WTC11 (cell line): Measurements from ENCODE around the gene POLR3GL. TPM values are rescaled to one million over a fixed set of nuclear protein-coding genes. Genes with fewer than 3 reads are reported as not detected.

Experiments
- ATAC-seq: fragments of 200-7000 bp; cut with Tn5 transposase; 2 replicates; pipeline ENCODE4 v1.10.0; 2021; ENCODE audit warnings: mild to moderate bottlenecking, moderate library complexity
- CTCF ChIA-PET: fragments of 300-600 bp; sonication (Branson Sonifier 250); formaldehyde crosslinking; loops from one replicate; lab custom pipeline; 2021; ENCODE audit warnings: antibody characterized with exemption; lab: Charles Lee
- POLR2A ChIA-PET: fragments of 350-600 bp; sonication (Branson Sonifier 250); formaldehyde crosslinking; loops from one replicate; lab custom pipeline; 2021; ENCODE audit warnings: antibody characterized with exemption; lab: Charles Lee
- DNase-seq: peaks from one replicate; pipeline ENCODE4 v3.0.0; 2021; ENCODE audit warnings: low spot score
- H3K27ac Mint-ChIP-seq: 2 replicates; pipeline ENCODE4 v1.8.0; 2021; ENCODE audit warnings: mixed read lengths
- H3K27me3 Mint-ChIP-seq: 2 replicates; pipeline ENCODE4 v1.8.0; 2021; ENCODE audit warnings: low read depth, mild to moderate bottlenecking, moderate library complexity, mixed read lengths
- H3K36me3 Mint-ChIP-seq: 2 replicates; pipeline ENCODE4 v1.8.0; 2021; ENCODE audit warnings: mixed read lengths
- H3K4me1 Mint-ChIP-seq: 2 replicates; pipeline ENCODE4 v1.8.0; 2022; ENCODE audit warnings: mixed read lengths
- H3K4me3 Mint-ChIP-seq: 2 replicates; pipeline ENCODE4 v1.8.0; 2021; ENCODE audit warnings: mild to moderate bottlenecking, moderate library complexity, mixed read lengths
- H3K9me3 Mint-ChIP-seq: 2 replicates; pipeline ENCODE4 v1.8.0; 2021; ENCODE audit warnings: mixed read lengths
- ETV6 ChIP-seq: sonication (generic); formaldehyde crosslinking; IDR thresholded peaks from 2 replicates; pipeline ENCODE4 v1.8.1; 2022; ENCODE audit warnings: mild to moderate bottlenecking, missing genetic modification reagents
- FOXP1 ChIP-seq: sonication (generic); formaldehyde crosslinking; IDR thresholded peaks from 2 replicates; pipeline ENCODE4 v1.8.0; 2022; ENCODE audit warnings: missing genetic modification reagents, mild to moderate bottlenecking, moderate library complexity, borderline replicate concordance
- NFE2L1 ChIP-seq: sonication (generic); formaldehyde crosslinking; IDR thresholded peaks from 2 replicates; pipeline ENCODE4 v1.8.1; 2023; ENCODE audit warnings: missing genetic modification reagents
- NR2C2 ChIP-seq: sonication (generic); formaldehyde crosslinking; IDR thresholded peaks from 2 replicates; pipeline ENCODE4 v1.8.0; 2022; ENCODE audit warnings: mild to moderate bottlenecking, missing genetic modification reagents
- SP1 ChIP-seq: sonication (generic); formaldehyde crosslinking; conservative IDR thresholded peaks from 2 replicates; pipeline ENCODE4 v1.8.1; 2022; ENCODE audit warnings: missing genetic modification reagents
- total RNA-seq: library from RNA; stranded (reverse); gene quantifications from 3 replicates; pipeline ENCODE4 v1.2.3, GENCODE V29; 2021
- TF ChIP-seq, protein P1 (sequence below): sonication (generic); formaldehyde crosslinking; IDR thresholded peaks from 2 replicates; pipeline ENCODE4 v1.8.1; 2023; ENCODE audit warnings: mild to moderate bottlenecking, missing genetic modification reagents
- TF ChIP-seq, protein P2 (sequence below): sonication (generic); formaldehyde crosslinking; IDR thresholded peaks from 2 replicates; pipeline ENCODE4 v1.8.1; 2023; ENCODE audit warnings: mild to moderate bottlenecking, missing genetic modification reagents, moderate library complexity
- TF ChIP-seq, protein P3 (sequence below): fragments of 250-450 bp; sonication (Bioruptor Pico); IDR thresholded peaks from 2 replicates; pipeline ENCODE4 v1.9.0; 2021; ENCODE audit warnings: mild to moderate bottlenecking
- TF ChIP-seq, protein P4 (sequence below): sonication (generic); formaldehyde crosslinking; conservative IDR thresholded peaks from 2 replicates; pipeline ENCODE4 v1.8.1; 2023; ENCODE audit warnings: mild to moderate bottlenecking, low read depth, missing genetic modification reagents, moderate library complexity
- TF ChIP-seq, protein P5 (sequence below): sonication (generic); formaldehyde crosslinking; IDR thresholded peaks from 2 replicates; pipeline ENCODE4 v1.8.0; 2023; ENCODE audit warnings: missing genetic modification reagents, mild to moderate bottlenecking, borderline replicate concordance
- TF ChIP-seq, protein P6 (sequence below): sonication (generic); formaldehyde crosslinking; IDR thresholded peaks from 2 replicates; pipeline ENCODE4 v1.8.0; 2022; ENCODE audit warnings: mild to moderate bottlenecking, missing genetic modification reagents

Gene POLR3GL
- total RNA-seq, 1 experiment from 2014 or later: 3.8 TPM

GRCh38 chr1:145918144-145918991, 46.1 kb upstream of the POLR3GL start, which contains the start of gene PEX11B:
TSS of gene PEX11B (minus strand) at chr1:145918717. CDS start at chr1:145918688, 29 bp downstream.
- peaks cover 19% of the 10 kb centered on the region for H3K4me1 Mint-ChIP-seq
- peak within 1 kb of the TSS; percentile 86 for H3K4me3 Mint-ChIP-seq
- H3K9me3 Mint-ChIP-seq: no peaks in the 10 kb centered on the region
- H3K36me3 Mint-ChIP-seq: peaks cover 5% of the 10 kb centered on the region; the same call in 1 of the 2 replicates
- DNase-seq (peak; percentile 87), ATAC-seq (peak; percentile 89)
- ChIA-PET CTCF (interaction anchor here (1.0 to 3.0 kb wide), 11 partner anchors 9 to 73 kb away, joined by 3 to 17 read pairs (median 4); partner anchors contain the start of genes ITGA10, LIX1L, NUDT17 and RBM8A), POLR2A (interaction anchor here (0.5 to 1.2 kb wide), 4 partner anchors 9 to 67 kb away, joined by 3 to 10 read pairs (median 4); partner anchors contain the start of gene RBM8A)
- TF ChIP-seq, protein P1, sequence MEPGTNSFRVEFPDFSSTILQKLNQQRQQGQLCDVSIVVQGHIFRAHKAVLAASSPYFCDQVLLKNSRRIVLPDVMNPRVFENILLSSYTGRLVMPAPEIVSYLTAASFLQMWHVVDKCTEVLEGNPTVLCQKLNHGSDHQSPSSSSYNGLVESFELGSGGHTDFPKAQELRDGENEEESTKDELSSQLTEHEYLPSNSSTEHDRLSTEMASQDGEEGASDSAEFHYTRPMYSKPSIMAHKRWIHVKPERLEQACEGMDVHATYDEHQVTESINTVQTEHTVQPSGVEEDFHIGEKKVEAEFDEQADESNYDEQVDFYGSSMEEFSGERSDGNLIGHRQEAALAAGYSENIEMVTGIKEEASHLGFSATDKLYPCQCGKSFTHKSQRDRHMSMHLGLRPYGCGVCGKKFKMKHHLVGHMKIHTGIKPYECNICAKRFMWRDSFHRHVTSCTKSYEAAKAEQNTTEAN: 0 out of 2 replicates have a peak, but pooled peaks have one; percentile 41
- TF ChIP-seq, protein P2, sequence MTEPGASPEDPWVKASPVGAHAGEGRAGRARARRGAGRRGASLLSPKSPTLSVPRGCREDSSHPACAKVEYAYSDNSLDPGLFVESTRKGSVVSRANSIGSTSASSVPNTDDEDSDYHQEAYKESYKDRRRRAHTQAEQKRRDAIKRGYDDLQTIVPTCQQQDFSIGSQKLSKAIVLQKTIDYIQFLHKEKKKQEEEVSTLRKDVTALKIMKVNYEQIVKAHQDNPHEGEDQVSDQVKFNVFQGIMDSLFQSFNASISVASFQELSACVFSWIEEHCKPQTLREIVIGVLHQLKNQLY: no peak
- TF ChIP-seq, protein P3, sequence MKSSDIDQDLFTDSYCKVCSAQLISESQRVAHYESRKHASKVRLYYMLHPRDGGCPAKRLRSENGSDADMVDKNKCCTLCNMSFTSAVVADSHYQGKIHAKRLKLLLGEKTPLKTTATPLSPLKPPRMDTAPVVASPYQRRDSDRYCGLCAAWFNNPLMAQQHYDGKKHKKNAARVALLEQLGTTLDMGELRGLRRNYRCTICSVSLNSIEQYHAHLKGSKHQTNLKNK (CRISPR knock-in tag): no peak
- no peak for TF ChIP-seq ETV6 (CRISPR knock-in tag)
- TF ChIP-seq, protein P4, sequence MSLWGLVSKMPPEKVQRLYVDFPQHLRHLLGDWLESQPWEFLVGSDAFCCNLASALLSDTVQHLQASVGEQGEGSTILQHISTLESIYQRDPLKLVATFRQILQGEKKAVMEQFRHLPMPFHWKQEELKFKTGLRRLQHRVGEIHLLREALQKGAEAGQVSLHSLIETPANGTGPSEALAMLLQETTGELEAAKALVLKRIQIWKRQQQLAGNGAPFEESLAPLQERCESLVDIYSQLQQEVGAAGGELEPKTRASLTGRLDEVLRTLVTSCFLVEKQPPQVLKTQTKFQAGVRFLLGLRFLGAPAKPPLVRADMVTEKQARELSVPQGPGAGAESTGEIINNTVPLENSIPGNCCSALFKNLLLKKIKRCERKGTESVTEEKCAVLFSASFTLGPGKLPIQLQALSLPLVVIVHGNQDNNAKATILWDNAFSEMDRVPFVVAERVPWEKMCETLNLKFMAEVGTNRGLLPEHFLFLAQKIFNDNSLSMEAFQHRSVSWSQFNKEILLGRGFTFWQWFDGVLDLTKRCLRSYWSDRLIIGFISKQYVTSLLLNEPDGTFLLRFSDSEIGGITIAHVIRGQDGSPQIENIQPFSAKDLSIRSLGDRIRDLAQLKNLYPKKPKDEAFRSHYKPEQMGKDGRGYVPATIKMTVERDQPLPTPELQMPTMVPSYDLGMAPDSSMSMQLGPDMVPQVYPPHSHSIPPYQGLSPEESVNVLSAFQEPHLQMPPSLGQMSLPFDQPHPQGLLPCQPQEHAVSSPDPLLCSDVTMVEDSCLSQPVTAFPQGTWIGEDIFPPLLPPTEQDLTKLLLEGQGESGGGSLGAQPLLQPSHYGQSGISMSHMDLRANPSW (CRISPR knock-in tag): no peak
- TF ChIP-seq FOXP1 (CRISPR knock-in tag): 0 out of 2 replicates have a peak, but pooled peaks have one; percentile 65
- TF ChIP-seq, protein P5, sequence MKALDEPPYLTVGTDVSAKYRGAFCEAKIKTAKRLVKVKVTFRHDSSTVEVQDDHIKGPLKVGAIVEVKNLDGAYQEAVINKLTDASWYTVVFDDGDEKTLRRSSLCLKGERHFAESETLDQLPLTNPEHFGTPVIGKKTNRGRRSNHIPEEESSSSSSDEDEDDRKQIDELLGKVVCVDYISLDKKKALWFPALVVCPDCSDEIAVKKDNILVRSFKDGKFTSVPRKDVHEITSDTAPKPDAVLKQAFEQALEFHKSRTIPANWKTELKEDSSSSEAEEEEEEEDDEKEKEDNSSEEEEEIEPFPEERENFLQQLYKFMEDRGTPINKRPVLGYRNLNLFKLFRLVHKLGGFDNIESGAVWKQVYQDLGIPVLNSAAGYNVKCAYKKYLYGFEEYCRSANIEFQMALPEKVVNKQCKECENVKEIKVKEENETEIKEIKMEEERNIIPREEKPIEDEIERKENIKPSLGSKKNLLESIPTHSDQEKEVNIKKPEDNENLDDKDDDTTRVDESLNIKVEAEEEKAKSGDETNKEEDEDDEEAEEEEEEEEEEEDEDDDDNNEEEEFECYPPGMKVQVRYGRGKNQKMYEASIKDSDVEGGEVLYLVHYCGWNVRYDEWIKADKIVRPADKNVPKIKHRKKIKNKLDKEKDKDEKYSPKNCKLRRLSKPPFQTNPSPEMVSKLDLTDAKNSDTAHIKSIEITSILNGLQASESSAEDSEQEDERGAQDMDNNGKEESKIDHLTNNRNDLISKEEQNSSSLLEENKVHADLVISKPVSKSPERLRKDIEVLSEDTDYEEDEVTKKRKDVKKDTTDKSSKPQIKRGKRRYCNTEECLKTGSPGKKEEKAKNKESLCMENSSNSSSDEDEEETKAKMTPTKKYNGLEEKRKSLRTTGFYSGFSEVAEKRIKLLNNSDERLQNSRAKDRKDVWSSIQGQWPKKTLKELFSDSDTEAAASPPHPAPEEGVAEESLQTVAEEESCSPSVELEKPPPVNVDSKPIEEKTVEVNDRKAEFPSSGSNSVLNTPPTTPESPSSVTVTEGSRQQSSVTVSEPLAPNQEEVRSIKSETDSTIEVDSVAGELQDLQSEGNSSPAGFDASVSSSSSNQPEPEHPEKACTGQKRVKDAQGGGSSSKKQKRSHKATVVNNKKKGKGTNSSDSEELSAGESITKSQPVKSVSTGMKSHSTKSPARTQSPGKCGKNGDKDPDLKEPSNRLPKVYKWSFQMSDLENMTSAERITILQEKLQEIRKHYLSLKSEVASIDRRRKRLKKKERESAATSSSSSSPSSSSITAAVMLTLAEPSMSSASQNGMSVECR (CRISPR knock-in tag): 0 out of 2 replicates have a peak, but pooled peaks have one; percentile 34
- no peak for TF ChIP-seq NR2C2
- TF ChIP-seq, protein P6, sequence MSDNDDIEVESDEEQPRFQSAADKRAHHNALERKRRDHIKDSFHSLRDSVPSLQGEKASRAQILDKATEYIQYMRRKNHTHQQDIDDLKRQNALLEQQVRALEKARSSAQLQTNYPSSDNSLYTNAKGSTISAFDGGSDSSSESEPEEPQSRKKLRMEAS (CRISPR knock-in tag): 0 out of 2 replicates have a peak, but pooled peaks have one; percentile 10
- peak; percentile 77 for TF ChIP-seq SP1 (CRISPR knock-in tag)
- peak; percentile 37; the same call in 1 of the 2 replicates for TF ChIP-seq NFE2L1
- peak within 1 kb of the TSS; percentile 78 for H3K27ac Mint-ChIP-seq
- peaks cover 10% of the 10 kb centered on the region for H3K27me3 Mint-ChIP-seq
